Measurements from ENCODE around the gene XG.

Gene XG

GRCh38 chrX:2840961-2841360 lies 89.1 kb downstream of the XG start:
- H3K27ac ChIP-seq: no peak overlapping the region
- no peak overlapping the region for H3K4me2 ChIP-seq (ENCODE audit: low read length)
- H3K27me3 ChIP-seq (ENCODE audit: control insufficient read depth, insufficient read depth, low read length): no peaks in the 10 kb centered on the region
- TF ChIP-seq, protein P1, sequence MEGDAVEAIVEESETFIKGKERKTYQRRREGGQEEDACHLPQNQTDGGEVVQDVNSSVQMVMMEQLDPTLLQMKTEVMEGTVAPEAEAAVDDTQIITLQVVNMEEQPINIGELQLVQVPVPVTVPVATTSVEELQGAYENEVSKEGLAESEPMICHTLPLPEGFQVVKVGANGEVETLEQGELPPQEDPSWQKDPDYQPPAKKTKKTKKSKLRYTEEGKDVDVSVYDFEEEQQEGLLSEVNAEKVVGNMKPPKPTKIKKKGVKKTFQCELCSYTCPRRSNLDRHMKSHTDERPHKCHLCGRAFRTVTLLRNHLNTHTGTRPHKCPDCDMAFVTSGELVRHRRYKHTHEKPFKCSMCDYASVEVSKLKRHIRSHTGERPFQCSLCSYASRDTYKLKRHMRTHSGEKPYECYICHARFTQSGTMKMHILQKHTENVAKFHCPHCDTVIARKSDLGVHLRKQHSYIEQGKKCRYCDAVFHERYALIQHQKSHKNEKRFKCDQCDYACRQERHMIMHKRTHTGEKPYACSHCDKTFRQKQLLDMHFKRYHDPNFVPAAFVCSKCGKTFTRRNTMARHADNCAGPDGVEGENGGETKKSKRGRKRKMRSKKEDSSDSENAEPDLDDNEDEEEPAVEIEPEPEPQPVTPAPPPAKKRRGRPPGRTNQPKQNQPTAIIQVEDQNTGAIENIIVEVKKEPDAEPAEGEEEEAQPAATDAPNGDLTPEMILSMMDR (IDR thresholded peaks at IDR 0.05): no peak
- no peaks in the 10 kb centered on the region for H3K79me2 ChIP-seq
- H3K36me3 ChIP-seq (ENCODE audit: control insufficient read depth, insufficient read depth, low read length): no peaks in the 10 kb centered on the region
- H3K9me3 ChIP-seq (ENCODE audit: control insufficient read depth, low read length): no peaks in the 10 kb centered on the region
- no peak overlapping the region for H3K4me3 ChIP-seq (ENCODE audit: low read depth, low read length)
- H3K4me1 ChIP-seq: no peaks in the 10 kb centered on the region
- no peak overlapping the region for H3K9ac ChIP-seq
- H2AFZ ChIP-seq: no peak overlapping the region

DNA sequence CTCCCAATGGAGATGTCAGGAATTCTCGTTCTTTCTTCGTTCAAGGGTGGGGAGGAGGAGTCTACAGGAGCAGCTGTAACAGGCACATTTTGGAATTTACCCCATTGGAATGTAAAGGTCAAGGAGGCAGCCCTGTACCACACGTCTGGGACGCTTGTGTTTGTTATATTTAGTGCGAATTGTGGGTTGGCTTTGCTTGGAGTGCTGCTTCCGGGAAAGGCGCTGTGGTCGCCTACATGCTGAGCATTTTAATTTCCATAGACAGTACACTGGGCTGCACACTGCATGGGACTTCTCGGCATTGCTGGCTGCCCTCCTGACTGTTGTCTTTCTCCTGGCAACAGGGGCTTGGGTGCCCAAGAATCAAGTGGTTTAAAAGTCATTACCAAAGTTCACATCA lies 89.7 kb downstream of the XG start:
- no peaks in the 10 kb centered on the region for H3K79me2 ChIP-seq
- no peaks in the 10 kb centered on the region for H3K27me3 ChIP-seq (ENCODE audit: control insufficient read depth, insufficient read depth, low read length)
- no peaks in the 10 kb centered on the region for H3K4me1 ChIP-seq
- H3K9me3 ChIP-seq (ENCODE audit: control insufficient read depth, low read length): no peaks in the 10 kb centered on the region
- H3K4me3 ChIP-seq (ENCODE audit: low read depth, low read length): no peak overlapping the region
- TF ChIP-seq, protein P1 (IDR thresholded peaks at IDR 0.05): no peak
- H3K36me3 ChIP-seq (ENCODE audit: control insufficient read depth, insufficient read depth, low read length): no peaks in the 10 kb centered on the region
- no peak overlapping the region for H2AFZ ChIP-seq
- H3K9ac ChIP-seq: no peak overlapping the region
- H3K4me2 ChIP-seq (ENCODE audit: low read length): no peak overlapping the region
- no peak overlapping the region for H3K27ac ChIP-seq

DNA sequence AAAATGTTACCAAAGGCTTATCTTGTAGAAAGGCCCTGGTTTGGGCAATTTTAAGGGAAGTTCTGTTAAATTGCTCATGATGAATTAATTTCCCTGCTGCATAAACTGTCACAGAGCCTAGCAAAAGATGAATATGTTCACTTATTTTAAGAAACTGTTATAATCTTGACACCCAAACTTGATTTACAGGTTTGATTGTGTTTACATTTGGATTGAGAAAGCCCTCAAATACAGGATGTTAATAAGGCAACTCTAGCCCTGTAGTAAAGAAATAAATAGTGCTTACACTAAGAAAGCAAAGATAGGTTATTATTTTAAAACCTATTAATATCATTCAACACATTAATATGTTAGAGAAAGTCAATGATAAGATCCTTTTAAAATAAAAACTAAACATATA lies 95.2 kb downstream of the XG start:
- H3K4me3 ChIP-seq (ENCODE audit: low read depth, low read length): no peak overlapping the region
- no peak overlapping the region for H3K9ac ChIP-seq
- no peaks in the 10 kb centered on the region for H3K27me3 ChIP-seq (ENCODE audit: control insufficient read depth, insufficient read depth, low read length)
- no peaks in the 10 kb centered on the region for H3K79me2 ChIP-seq
- H3K36me3 ChIP-seq (ENCODE audit: control insufficient read depth, insufficient read depth, low read length): no peaks in the 10 kb centered on the region
- H3K27ac ChIP-seq: no peak overlapping the region
- H2AFZ ChIP-seq: no peak overlapping the region
- H3K9me3 ChIP-seq (ENCODE audit: control insufficient read depth, low read length): no peaks in the 10 kb centered on the region
- H3K4me1 ChIP-seq: no peaks in the 10 kb centered on the region
- H3K4me2 ChIP-seq (ENCODE audit: low read length): no peak overlapping the region
- TF ChIP-seq, protein P1 (IDR thresholded peaks at IDR 0.05): no peak

DNA sequence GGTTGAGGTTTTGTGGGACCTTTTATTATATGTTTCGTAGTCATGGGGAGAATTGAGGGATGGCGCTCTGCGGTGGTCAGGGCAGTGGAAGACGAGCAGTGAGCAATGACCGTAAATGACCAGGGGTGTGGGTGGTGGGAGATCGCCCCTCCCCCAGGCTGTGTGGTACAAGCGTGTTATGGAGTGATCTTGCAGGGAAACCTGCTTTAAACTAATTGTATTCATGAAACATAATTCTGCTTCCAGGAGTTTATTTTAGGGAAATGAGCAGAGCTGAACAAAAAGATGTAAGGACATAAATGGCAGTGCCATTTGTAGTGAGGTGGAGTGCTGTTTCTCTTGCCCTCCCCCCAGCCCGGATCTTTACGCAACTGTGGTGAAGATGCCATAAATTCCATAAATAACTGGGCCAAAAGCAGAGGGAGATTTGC lies 97.0 kb downstream of the XG start:
- H2AFZ ChIP-seq: no peak overlapping the region
- H3K4me1 ChIP-seq: no peaks in the 10 kb centered on the region
- no peak overlapping the region for H3K27ac ChIP-seq
- no peaks in the 10 kb centered on the region for H3K36me3 ChIP-seq (ENCODE audit: control insufficient read depth, insufficient read depth, low read length)
- H3K9me3 ChIP-seq (ENCODE audit: control insufficient read depth, low read length): no peaks in the 10 kb centered on the region
- TF ChIP-seq, protein P1 (IDR thresholded peaks at IDR 0.05): no peak
- no peaks in the 10 kb centered on the region for H3K79me2 ChIP-seq
- H3K27me3 ChIP-seq (ENCODE audit: control insufficient read depth, insufficient read depth, low read length): no peaks in the 10 kb centered on the region
- H3K4me3 ChIP-seq (ENCODE audit: low read depth, low read length): no peak overlapping the region
- no peak overlapping the region for H3K9ac ChIP-seq
- no peak overlapping the region for H3K4me2 ChIP-seq (ENCODE audit: low read length)

DNA sequence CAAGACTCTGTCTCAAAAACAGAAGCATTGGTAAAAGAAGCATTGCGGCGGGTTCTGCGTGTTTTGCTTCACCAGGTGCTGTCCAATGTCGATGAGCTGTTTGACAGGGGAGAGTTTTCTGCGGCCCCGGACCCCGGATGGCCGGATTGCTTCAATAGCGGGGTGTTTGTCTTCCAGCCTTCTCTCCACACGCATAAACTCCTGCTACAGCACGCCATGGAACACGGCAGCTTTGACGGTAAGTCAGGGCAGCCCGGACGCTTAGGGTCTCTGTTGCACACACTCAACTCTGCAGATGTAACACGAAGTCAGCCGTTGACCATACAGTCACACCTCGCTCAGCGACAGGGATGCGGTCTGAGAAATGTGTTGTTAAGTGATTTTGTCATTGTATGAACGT lies 103.1 kb downstream of the XG start:
- Histone ChIP-seq H3K27ac (no peak overlapping the region), H3K36me3 (ENCODE audit: control insufficient read depth, insufficient read depth, low read length) (no peaks in the 10 kb centered on the region), H3K4me3 (ENCODE audit: low read depth, low read length) (no peak overlapping the region), H2AFZ (no peak overlapping the region), H3K9me3 (ENCODE audit: control insufficient read depth, low read length) (no peaks in the 10 kb centered on the region), H3K4me1 (no peaks in the 10 kb centered on the region), H3K9ac (no peak overlapping the region), H3K79me2 (no peaks in the 10 kb centered on the region), H3K27me3 (ENCODE audit: control insufficient read depth, insufficient read depth, low read length) (no peaks in the 10 kb centered on the region), H3K4me2 (ENCODE audit: low read length) (no peak overlapping the region)
- TF ChIP-seq, protein P1 (IDR thresholded peaks at IDR 0.05): no peak

Data from parathyroid adenoma (tissue), 2 donors.